Measurements from ENCODE around the gene DUSP22.
"Not testable (repeated sequence)": the region's sequence is repeated elsewhere in the genome, so short reads cannot be mapped to it uniquely, and the experiment has no call there.

The DUSP22 gene

DNA sequence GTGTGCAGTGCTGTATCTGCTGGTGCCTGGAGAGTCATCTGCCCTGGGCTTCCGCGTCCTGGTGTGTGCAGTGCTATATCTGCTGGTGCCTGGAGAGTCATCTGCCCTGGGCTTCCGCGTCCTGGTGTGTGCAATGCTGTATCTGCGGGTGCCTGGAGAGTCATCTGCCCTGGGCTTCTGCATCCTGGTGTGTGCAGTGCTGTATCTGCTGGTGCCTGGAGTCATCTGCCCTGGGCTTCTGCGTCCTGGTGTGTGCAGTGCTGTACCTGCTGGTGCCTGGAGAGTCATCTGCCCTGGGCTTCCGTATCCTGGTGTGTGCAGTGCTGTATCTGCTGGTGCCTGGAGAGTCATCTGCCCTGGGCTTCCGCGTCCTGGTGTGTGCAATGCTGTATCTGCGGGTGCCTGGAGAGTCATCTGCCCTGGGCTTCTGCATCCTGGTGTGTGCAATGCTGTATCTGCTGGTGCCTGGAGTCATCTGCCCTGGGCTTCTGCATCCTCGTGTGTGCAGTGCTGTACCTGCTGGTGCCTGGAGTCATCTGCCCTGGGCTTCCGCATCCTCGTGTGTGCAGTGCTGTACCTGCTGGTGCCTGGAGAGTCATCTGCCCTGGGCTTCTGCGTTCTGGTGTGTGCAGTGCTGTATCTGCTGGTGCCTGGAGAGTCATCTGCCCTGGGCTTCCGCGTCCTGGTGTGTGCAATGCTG lies 33.0 kb downstream of the DUSP22 start:
- not testable (repeated sequence) for DNase-seq

DNA sequence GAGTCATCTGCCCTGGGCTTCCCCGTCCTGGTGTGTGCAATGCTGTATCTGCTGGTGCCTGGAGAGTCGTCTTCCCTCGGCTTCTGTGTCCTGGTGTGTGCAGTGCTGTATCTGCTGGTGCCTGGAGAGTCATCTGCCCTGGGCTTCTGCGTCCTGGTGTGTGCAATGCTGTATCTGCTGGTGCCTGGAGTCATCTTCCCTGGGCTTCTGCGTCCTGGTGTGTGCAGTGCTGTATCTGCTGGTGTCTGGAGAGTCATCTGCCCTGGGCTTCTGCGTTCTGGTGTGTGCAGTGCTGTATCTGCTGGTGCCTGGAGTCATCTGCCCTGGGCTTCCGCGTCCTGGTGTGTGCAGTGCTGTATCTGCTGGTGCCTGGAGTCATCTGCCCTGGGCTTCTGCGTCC lies 33.8 kb downstream of the DUSP22 start:
- DNase-seq = not testable (repeated sequence)

DNA sequence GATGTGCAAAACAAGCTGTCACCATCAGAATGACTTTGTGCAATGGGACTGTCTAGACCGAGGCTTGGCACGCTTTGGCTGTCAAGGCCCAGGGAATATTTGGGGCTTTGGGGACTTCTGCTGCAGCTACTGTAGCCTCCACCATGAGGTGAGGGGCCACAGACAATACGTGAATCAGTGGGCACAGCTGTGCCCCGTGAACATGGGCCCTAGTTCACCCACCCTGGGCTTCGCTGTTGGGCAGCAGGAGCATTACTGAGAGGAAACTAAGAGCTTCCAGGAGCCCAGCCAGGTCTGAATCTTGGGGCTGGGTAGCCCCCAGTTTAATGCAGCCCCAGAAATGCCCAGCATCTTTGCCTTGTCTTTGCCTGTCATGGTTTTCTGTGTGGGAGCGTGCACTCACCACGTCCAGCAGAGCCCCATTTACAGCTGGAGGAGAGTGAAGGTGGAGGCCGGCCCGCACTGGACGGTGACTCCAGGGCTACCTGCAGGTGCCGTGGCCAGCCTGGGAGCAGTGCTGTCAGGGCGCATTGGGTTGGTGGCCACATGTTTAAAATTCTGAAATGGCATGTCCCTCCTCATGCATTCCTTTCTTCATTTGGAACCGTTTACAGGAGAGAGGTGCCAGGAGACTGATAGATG lies 34.7 kb downstream of the DUSP22 start:
- no peak for DNase-seq

DNA sequence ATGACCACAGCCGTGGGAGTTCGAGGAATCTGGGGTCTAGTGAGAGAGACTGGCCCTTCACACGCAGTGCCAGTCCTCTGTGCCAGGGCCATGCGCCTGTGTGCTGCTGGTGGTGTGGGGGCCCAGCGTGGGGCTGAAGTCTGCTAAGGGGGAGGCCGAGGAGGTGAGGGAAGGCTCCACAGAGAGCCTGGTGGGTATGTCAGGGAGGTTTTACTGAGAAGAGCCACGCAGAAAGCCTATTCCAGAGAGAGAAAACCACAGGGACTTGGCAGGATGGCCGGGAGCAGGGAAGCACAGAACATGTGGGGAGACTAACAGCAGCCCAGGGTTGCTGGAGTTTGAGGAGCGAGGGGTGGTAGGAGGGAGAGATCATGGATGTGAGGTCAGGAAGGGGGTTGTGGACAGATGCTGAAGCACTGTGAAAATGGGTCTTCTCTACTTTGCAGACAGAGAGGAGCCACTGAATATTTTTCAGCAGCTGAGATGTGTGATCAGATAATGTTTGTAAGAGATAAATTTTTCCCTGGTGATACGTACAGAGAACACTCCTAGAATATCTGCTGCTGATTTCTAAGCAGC lies 35.3 kb downstream of the DUSP22 start:
- no peak for DNase-seq

DNA sequence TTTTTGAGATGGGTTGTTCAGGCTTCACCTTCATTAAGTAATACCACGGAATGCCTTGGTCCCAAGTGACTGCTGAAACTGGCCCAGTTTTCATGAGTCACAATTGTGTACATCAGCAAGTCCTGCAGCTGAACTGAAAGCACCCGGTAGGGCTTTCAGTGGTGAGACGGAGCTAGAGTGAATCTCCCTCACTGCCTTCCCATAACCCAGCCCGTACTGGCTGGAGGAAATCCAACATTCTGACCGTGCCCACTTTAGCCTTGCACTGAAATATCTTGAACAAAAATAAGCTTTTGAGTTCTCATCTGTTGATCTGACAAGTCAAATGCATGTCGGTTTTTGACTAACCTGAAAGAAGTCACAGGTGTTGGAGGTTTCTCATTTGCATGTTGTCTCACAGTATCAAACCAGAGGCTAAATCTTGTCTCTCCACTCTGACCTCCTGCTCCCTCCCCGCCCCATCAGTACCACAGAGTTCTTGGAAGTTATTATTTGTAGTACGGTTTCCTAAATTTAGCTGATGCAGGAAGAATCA lies 35.9 kb downstream of the DUSP22 start:
- DNase-seq = peak; percentile 62

DNA sequence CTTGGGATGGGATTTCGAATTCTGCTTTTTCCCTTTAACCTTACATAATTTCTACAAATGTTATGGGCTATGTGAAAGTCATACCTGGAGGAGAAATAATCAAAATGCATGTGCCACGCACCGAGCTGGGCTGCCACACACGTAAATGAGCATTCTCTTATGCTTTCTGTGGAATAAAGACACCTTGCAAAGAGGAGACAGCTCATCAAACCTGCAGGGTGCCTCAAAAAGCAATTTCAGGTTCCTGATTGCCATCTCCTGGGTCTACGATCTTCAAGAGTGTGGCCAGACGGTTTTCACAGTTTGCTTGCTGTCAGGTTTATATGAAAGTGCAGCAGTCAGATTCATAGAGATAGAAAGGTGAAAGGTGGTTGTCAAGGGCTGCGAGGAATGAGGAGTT lies 36.6 kb downstream of the DUSP22 start:
- no peak for DNase-seq

DNA sequence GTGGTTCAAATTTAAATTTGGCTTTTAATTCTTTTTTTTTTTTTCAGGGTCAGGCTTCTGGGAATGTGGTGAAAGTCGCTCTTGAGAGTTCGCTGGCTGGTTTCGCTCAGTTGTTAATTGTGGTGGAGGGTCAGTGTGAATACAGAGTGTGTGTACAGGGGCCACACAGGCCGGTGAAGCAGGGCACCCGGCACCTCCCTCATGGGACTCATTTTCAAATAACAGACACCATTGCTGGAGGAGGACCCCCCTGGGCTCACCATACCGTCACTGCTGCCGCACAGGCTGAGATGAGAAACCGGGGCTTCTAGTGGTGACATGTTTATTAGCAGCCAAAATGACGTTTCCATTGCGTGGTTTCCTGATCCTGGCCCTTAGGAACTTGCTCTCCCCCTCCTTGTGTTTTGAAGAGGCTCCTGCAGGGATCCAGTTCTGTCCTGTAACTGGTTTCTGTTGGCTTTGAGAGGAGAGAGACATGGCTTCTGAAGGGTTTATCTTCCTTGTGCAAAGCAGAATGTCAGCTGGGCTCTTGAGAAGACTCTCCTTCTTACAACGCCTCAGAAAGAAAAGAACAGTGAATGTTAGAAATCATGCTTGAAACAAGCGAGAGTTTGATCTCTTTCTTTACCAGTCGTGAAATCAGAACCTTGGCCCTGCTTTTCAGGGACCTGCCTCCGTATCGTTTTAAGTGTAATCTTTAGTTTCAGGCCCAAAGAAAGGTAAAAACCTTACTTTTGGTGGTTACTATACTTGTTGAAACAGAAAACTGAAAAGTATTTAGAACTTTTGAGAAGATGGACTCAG lies 37.8 kb downstream of the DUSP22 start:
- no peak for DNase-seq

DNA sequence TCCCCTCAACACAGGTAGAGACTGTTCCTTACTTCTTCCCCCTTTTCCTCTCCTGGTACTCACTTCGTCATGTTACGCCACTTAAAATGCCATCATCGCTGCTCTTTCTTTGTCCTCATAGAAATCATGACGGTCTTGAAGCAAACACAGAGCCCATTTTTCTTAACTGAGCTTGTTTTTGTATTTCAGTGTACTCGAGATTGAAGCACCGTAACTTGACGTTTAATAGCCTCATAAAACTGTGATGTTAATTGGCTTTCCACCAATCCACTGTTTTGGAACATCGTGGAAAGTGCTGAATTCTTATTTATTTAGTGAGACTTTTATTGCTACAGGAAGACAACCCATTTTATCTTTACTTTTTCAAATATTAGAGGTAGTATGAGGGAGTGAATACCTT lies 38.7 kb downstream of the DUSP22 start:
- no peak for DNase-seq

DNA sequence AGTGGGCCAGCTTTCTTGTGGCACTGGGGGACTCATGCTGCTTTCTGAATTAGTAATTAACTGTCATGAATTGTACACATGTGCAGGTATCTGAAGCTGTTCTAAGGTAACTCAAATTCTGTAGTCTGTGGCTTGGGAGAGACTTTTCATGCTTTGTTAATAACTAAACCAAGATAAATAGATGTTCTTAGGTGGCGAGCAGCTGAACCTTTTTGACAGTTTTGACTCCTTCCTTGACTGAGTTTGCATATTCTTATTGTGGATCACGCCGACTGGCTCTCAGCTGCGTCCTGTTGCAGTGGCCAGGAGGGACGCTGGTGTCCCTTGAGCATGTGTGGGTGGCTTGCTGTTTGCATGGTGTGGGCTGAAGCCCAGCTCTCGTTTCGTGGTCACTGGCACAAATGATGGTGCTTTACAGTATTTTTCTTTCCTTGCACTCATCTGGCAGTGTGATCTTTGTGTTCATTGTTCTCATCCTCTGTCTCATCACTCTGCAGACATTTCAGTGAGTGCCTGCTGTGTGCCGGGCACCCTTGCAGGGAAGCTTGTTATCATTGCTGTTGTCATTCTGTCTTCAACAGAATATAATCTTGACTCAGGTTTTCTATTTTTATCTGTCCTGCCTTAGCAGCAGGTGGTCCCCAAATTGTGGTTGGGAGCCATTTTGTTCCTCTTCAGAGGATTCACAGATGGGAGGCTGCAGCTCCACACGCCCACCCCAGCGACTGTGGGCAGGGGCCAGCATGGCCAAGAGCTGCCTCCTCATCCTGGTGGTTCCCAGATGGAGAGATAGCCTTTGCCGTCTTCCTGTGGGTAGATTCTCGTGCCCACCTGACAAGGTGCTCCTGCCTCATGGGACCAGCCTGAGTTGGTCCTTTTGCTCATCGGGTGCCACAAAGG lies 39.6 kb downstream of the DUSP22 start:
- DNase-seq = no peak

DNA sequence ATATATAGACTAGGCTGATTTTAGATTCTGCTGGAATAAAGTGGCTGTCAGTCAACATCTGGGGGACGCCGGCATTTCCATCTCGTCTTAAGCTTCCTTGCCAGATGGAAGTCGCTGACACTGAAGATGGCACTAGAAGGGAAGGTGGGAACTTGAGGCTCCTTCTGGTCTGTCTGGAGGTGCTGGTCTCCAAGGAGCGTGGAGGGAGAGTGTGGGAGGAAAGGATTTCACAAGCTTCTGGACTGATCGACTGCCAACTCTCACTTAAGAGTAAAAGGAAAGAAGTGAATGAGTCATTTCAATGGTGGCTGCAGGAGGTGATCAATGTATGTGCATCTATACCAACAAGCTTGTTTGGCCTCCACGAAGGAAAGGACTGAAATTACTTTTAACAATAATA lies 40.4 kb downstream of the DUSP22 start:
- DNase-seq = no peak

DNA sequence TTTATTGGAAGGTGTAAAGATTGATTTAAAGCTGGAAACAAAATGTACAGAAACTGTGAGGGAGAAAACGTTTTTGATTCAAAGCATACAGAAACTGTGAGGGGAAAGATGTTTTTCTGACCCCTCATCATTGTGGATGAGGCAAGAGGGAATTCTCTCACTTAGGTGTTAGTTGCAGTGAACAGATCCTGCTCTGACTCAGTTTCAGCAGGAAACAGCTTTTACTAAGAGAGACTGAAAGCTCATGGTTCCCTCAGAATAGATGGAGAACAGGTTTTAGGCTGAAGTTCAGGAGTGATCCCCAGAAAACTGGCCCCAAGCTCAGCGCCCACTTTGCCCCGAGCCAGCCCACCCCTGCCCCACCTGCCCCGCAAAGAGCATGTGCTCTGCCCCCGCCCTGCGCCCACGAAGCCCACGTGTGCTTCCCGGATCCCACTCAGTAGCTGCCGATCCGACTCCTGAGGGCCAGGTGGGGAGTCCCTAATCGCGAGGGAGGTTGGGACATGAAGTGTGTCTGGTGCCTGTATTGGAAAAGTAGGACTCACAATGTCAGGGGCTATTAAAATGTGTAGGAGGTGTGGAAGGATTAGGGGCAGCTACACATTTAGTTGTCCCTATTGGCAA lies 41.2 kb downstream of the DUSP22 start:
- DNase-seq = no peak

DNA sequence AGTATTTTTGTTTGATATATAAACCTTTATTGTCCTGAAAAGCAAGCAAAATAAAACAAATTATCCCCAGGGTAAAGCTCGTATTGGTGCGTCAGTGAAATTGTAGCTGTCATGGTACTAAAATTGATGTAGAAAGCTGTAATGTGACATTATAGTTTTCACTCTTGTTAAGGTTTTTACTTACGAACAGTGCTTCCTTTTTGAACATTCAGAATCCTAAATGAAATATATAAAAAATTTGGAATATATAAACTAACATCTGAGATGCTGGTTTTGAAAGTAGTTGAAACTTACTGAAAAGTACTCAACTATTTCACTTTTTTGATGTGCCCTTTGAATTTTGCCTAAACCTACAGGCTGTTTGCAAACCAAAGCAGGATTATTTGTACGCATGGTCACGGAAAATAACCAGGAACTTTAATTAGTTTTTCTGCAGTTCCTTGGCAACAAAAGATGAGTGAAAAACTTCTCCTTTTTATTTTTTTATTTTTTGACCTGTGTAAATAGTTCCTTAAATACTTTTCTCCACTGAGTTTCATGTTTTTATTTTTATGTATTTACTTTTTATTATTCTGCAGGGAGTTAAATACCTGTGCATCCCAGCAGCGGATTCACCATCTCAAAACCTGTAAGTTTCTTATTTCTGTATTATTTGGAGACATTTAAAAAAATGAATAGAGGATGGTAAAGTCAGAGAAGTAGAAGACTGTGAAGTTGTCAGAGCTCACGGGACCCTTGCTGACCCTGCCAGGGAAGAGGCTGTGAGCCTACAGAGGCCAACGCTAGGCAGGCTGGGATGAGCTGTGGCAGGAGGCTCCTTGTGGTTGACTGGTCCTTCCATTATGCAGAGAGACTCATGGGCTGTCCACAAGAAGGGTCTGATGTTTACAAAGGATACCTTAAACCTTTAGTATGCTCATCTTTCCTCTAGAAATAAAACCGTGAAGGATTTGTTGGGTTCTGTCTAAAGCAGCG lies 42.5 kb downstream of the DUSP22 start:
- no peak for DNase-seq

DNA sequence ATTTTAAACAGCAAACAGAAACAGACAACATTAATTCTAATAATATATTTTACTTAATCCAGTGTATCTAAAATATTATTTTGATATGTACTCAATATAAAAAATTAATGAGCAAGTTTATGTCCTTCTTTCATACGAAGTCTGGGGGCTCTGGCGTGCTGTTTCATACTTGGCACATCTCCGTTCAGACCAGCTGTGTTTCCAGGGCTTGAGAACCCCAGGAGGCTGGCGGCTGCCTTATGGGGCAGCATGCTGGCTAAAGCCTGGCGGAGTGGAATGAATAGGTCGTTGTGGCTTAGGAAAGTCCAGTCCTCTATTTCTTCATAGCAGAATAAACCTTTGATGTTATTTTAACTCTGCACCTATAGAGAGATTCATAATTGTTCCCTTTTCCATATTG lies 43.3 kb downstream of the DUSP22 start:
- no peak for DNase-seq

DNA sequence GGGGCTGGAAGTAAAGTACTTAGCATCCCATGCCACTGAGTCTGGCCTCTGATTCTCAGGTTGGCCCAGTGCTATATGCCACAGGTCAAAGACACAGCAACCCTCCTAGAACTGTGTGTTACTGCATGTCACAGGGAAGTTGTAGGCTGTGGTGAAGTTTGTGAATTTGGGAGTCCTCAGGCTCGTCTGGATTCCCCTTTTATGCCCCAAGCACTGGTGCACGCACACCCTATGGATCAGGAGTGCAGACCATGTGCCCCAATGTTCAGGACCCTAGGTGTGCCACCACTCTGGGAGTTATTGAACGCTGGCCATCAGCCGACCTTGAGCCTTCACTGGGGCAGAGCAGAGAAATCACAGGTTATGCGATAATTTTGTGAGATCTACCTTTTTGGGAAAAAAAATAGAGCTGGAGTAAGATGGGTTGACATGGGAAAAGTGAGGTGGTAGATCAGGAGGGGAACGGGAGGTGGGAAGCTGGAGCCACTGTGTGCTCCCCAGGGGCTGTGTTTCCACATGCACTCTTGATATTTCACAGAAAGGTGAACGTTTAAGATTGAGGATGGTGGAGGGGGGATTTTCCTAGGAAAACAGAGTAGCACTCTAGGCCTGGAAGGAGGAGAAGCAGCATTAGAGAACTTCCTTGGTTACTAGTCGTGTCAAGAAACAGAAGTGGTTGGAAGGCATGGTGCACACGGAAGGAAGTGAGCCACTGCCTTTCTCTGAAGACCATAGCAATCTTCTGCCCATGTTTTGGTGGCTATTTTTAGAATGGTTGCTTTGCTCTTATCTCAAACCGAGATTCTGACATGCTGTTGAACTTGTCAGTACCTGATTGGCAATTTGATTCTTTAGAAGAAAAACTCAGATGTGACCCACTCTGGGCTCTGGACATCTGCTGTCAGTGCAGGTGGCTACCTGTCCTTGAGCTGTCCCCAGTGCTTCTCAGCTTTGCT lies 44.1 kb downstream of the DUSP22 start:
- no peak for DNase-seq

DNA sequence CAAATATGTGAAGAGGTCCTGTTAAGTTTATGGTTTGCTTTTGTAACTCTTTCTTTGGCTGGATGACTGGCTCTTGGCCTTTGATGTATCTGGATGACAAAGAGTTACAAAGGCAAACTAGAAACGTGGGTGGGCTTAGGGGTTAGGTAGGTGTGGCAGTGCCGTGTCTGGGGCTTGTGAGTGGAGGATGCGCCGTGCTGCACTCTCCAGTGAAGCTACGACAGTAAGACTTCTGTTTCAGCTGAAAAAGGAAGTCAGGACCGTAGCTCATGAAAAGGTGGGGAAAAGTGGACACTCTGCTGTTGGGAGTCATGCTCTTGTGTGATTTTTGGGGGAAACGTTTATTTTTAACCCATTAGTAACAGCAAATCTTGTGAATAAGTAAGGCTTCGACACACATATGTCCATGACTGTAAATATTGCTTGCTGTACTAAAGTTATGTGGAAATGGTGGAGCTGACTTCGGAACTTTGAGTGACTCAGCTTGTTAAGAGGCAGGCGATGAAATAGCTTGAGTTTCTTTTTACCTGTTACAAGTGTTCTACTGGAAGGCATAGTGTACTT lies 45.6 kb downstream of the DUSP22 start:
- DNase-seq = no peak

DNA sequence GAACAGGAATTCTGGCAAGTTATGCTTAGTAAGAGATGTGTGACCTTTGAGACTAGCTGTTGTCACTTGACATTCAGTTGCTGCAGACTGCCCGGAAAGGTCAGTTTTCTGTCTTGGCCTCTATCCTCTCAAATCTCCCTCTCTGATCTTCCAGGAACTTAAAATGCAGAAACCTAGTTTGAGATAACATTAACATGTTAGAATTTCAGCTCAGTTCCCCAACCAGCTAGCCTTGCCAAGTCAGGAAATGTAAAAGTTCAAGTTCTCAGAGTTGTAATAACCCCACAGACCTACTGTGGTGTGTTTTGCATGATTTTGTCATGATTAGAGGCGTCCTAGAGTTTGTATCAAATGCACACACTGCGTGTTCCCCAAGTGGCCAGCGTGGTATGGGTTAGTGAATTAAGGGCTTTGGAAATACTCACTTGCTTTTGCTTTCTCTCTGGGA lies 46.6 kb downstream of the DUSP22 start:
- no peak for DNase-seq

DNA sequence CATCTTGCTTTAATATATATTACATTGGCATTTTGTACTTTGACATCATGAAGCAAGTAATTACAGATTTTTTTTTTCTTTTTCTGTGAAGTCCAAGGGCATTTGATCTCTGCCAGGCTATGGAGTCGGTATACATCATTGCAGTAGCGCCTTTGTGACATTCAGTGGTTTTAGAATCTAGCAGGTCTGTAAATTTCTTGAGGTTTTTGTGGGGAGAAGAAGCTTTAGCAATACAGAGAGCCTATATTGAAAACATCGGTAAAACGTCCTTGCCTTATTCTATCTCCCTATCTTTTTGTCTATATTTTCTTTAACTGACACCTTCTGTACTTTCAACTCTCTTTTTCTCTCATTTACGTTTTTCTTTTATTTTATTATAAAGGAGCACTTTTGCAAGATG lies 47.2 kb downstream of the DUSP22 start:
- no peak for DNase-seq

DNA sequence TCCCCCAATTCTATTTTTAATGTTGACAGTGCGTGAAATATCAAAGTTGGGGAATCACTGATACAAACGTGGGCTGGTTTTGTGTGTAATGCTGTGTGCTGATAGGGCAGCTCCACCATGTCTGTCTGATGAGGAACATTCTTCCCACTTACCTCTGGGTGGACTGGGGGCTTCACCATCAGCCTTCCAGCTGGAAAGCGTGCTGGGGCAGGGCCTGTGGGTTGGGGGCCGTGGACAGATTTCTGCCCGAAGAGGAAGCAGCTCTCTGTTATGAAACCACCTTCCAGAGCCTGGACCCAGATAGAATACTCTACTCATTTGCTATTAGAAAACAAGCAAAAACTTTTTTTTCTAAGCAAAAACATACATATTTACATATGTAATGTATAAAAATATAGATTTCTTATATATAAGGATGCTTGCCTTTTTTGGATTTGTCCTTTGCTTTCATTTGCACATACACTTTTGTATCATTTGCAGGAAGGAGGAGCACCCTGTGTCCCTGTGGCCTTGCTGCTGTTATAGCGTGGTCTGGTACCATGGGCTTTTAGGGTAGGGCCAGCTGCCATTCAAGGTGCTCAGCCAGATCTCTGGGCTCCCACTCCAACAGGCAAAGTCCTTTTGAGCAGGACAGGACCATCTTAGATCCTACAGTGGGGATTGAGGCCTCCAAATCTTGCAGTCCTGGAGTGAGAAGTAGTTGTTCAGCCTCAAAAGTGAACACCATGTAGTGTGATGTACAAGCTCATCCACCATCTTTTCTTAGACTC lies 48.1 kb downstream of the DUSP22 start:
- no peak for DNase-seq
